HG03575 (cell line): Measurements from ENCODE around the gene STRIP2.
"Not testable (repeated sequence)": the region's sequence is repeated elsewhere in the genome, so short reads cannot be mapped to it uniquely, and the experiment has no call there.

ENCODE experiments used
- ATAC-seq: cut with Tn5 transposase; IDR thresholded peaks from one replicate; pipeline ENCODE4 v1.9.1; 2021; ENCODE audit not compliant: unreplicated experiment, insufficient number of reproducible peaks, low FRiP score; ENCODE audit errors: extremely low read depth

The STRIP2 gene

DNA sequence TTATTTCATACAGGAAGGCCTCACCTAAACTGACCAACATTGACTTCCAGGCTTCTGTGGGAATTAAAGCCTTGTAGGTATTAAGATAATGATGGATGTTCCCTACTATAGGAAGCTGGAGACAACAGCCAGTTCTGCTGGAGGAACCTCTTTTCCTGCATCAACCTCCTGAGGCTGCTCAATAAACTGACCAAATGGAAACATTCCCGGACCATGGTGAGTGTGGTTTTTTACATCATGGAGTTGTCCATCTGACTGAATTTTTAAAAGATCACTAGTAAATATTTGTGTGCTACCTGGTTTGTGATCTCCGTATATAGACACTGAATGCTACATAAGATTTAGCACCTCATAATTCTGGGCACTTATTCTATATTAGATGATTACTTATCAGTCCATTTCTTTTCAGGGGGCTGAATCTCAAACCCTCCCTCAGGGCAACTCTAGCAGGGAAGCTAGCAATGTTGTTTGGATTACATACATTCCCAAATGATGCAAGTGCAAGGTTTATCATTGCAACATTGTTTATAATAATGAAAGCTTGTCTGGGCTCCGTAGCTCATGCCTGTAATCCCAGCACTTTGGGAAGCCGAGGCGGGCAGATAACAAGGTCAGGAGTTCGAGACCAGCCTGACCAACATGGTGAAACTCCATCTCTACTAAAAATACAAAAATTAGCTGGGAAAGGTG is 46.6 kb downstream of the STRIP2 start:
- ATAC-seq: no peak

- ATAC-seq: not testable (repeated sequence)
Observed at GRCh38 chr7:129481376-129481775, 47.1 kb downstream of the STRIP2 start.

GRCh38 chr7:129482781-129483180 is 48.5 kb downstream of the STRIP2 start:
- ATAC-seq: no peak

GRCh38 chr7:129489491-129489890 is 55.3 kb downstream of the STRIP2 start:
- ATAC-seq: no peak

DNA sequence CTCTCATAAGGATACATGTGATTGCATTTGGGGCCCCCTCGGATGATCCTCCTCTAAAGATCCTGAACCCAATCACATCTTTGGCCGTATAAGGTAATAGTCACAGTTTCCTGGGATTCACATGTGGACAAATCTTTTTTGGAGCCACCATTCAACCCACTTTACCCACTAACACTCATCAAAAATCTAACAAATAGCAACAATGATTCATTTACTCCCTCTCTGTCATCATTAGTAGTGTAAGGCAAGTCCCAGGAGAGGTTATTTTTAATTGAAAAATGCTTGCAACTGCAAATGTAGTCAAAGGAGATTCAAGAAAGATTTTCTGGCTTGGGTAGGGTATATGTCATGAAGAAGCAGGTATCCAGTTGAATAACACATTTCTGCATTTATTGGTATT is 58.2 kb downstream of the STRIP2 start:
- no peak for ATAC-seq

DNA sequence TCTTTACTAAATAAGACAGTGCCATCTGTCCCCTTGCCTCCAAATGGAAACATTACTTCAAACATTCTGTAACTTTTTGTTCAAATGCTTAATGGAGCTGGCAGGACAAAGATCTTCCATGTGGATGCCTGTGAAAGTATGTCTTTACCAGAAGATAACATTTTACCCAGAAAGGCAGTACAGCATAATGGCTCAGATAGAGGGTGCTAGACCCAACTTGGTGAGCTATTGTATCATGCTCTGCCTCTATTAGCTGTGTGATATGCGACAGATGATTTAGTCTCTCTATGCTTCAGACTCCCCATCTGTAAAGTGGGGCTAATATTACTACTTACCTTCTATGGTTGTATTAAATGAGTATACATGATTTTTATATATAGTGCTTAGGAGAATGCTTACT is 59.3 kb downstream of the STRIP2 start:
- no peak for ATAC-seq

GRCh38 chr7:129494041-129494440 is 59.8 kb downstream of the STRIP2 start:
- no peak for ATAC-seq

- ATAC-seq: no peak
Observed at GRCh38 chr7:129495987-129496386, 61.8 kb downstream of the STRIP2 start.

GRCh38 chr7:129496653-129497052 is 62.4 kb downstream of the STRIP2 start:
- no peak for ATAC-seq

GRCh38 chr7:129497156-129497555 is 62.9 kb downstream of the STRIP2 start:
- no peak for ATAC-seq

GRCh38 chr7:129498021-129498420 is 63.8 kb downstream of the STRIP2 start:
- ATAC-seq: no peak

DNA sequence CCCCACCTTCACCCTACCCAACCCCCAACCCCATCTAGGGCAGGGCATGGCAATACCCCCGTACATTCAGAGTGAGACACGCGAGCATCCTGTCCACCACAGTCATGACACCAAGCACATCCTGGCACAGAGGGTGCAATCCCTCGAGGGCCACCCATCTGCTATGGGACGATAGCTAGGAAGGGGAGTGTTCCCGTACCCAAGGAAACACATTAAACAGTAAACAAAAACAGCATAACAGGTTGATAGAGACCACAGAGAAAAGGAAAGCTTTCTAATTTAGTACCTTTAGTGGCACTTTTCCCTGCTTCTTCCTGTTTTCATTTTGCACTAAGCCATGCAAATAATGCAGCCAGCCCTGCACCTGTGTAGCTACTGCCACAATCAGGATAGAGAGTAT is 65.8 kb downstream of the STRIP2 start:
- no peak for ATAC-seq

DNA sequence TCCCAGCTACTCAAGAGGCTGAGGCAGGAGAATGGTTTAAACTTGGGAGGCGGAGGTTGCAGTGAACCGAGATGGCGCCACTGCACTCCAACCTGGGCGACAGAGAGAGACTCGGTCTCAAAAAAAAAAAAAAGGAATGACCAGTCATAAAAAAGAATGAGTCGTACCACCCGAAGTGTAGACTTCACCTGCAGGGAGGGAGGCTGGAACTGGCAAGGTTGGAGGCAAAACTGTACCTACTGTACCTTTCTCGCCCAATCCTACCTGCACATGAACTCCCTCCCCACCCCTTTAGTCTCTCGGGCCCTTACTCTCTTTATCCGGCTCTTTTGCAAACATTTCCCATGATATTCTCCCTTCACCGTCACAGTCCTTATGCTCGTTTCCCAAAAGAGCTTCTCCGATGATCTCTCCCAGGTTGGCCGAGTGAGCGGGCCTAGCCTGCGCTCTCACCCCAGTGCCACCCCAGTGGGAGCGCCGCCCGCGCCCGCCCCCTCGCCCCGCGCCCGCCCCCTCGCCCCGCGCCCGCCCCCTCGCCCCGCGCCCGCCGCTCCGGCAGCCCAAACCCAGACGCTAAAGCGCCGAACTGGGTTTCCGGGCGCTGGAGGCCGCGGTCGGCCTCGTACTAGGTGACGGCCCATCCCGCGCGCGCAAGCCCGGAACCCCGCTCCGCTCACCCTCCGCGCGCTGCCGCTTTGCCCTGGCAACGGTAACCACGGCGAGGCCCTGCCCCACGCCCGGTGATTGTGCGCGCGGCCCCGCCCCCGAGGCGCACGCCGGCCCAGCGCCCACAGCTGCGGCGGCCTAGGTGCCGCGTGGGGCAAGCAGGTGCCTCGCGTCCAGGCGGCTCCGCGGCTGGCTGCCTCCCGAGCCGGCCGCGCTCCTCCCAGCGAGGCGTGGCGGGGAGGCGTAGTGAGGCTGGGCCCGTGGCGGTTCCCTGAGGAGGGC is 67.8 kb downstream of the STRIP2 start, which contains the start of gene SMKR1:
SMKR1 (plus strand) TSS at position 772 of the 948 bp plus-strand sequence. CDS start 294 bp downstream, outside the sequence.
- no peak for ATAC-seq

GRCh38 chr7:129502708-129503685 is 68.8 kb downstream of the STRIP2 start:
- no peak for ATAC-seq

GRCh38 chr7:129503725-129504124 is 69.5 kb downstream of the STRIP2 start:
- ATAC-seq: no peak

DNA sequence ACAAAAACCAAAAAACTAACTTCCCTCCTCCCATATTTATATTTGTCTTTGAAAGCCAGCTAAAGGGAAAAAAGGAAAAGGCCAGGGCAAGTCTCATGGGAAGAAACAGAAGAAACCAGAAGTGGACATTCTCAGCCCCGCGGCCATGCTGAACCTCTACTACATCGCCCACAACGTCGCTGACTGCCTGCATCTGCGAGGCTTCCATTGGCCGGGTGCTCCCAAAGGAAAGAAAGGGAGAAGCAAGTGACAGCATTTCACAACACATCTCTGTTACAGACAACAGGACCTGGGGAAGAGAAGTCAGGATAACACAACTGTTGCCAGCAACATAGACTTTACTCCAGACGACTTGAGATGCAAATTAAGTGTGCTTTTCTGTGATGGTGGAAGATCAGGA is 78.0 kb downstream of the STRIP2 start:
- no peak for ATAC-seq

GRCh38 chr7:129513546-129513945 is 79.3 kb downstream of the STRIP2 start:
- ATAC-seq: no peak

DNA sequence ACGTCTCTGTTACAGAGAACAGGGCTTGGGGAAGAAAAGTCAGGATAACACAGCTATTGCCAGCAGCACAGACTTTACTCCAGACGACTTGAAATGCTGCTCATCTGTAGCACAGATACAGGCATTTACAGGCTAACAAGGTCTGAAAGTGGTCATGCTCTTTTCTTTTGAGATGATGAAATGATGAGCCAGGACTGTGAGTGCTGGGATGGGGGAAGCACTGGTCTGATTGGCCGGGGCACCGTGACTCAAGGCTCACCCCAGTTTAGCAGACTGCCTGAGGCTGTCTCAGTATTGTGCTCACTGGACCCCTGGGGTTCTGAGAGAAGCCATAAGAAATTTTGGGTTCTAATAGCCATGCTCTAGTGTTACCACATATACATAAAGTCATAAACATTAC is 80.5 kb downstream of the STRIP2 start:
- no peak for ATAC-seq

DNA sequence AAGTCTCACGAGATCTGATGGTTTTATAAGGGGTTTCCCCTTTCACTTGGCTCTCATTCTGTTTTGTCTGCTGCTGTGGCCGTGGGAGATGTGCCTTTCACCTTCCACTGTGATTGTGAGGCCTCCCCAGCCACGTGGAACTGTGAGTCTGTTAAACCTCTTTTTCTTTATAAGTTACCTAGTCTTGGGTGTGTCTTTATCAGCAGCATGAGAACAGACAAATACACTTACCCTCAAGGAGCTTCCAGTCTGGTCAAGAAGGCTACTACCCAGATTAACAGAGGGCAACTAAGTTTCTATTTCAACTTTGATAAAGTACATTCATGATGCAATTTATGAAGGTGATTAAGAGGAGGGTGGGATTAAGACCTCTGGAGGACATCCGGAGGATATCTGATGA is 81.1 kb downstream of the STRIP2 start:
- no peak for ATAC-seq
